HepG2 (cell line): Measurements from ENCODE around the gene JCAD. TPM values are rescaled to one million over a fixed set of nuclear protein-coding genes. Genes with fewer than 3 reads are reported as not detected.

Source experiments
- ATAC-seq: fragments of 200-7000 bp; cut with Tn5 transposase; 3 replicates; pipeline ENCODE4 v1.9.1; 2020; ENCODE audit warnings: mild to moderate bottlenecking, moderate library complexity
- BruUV-seq: library from RNA; stranded (reverse); fragments of 400-500 nt; replicated peaks from 2 replicates; lab custom pipeline; 2021; lab: Mats Ljungman, UMichigan
- CTCF ChIA-PET: fragments of 300-600 bp; formaldehyde crosslinking; extraction: SDS; loops from one replicate; lab custom pipeline; 2021; ENCODE audit warnings: low total read pairs, inconsistent platforms, low intra/inter-chr PET ratio; lab: Yijun Ruan, JAX
- POLR2A ChIA-PET: fragments of 350-600 bp; sonication (Branson Sonifier 250); formaldehyde crosslinking; loops from one replicate; lab custom pipeline; 2020; ENCODE audit warnings: antibody characterized with exemption, inconsistent platforms; lab: Yijun Ruan, JAX
- DNase-seq: peaks from one replicate; pipeline ENCODE4 v3.0.0-alpha.2; 2015; ENCODE audit warnings: low spot score
- FAIRE-seq: peaks from 3 replicates; lab custom pipeline; 2011; peaks lifted over from hg19 to GRCh38; lab: Jason Lieb, UNC
- H2AFZ ChIP-seq: one replicate; pipeline ENCODE4 v1.6.1; 2011; ENCODE audit warnings: low read length, inconsistent platforms
- H3K27ac ChIP-seq: fragments of 300-600 bp; 3 replicates; pipeline ENCODE4 v1.8.0; 2011; ENCODE audit warnings: mixed run types, mild to moderate bottlenecking, mixed read lengths, low read length, inconsistent platforms; ENCODE audit not compliant: insufficient read depth; ENCODE audit errors: extremely low read length
- H3K27me3 ChIP-seq, 2 experiments: fragments of 200-600 bp in 1 of 2; 2 replicates in 1 of 2; 3 replicates in 1 of 2; pipeline versions ENCODE4 v1.6.0 to v1.8.0; 2011; ENCODE audit warnings: low read length in 2 of 2, mild to moderate bottlenecking in 2 of 2, moderate library complexity in 2 of 2, inconsistent platforms in 1 of 2; ENCODE audit not compliant: insufficient read depth in 2 of 2, control insufficient read depth in 1 of 2
- H3K36me3 ChIP-seq, 2 experiments: fragments of 200-600 bp in 1 of 2; replicated peaks in 1 of 2; 2 replicates in 1 of 2; 3 replicates in 1 of 2; pipeline versions ENCODE4 v1.5.1 to v1.8.0; 2011; ENCODE audit warnings: low read length in 2 of 2, inconsistent platforms in 1 of 2; ENCODE audit not compliant: insufficient read depth in 2 of 2, control insufficient read depth in 1 of 2
- H3K4me1 ChIP-seq: 2 replicates; pipeline ENCODE4 v1.5.1; 2012; ENCODE audit warnings: low read length, inconsistent platforms; ENCODE audit not compliant: insufficient read depth
- H3K4me2 ChIP-seq: 2 replicates; pipeline ENCODE4 v1.6.0; 2011; ENCODE audit warnings: low read depth, low read length, inconsistent platforms
- H3K4me3 ChIP-seq, 3 experiments: fragments of 200-600 bp in 1 of 3; sonication (generic), shearing (Covaris generic) in 1 of 3; replicated peaks in 1 of 3; 2 replicates each; pipeline ENCODE4 v1.5.1; 2011 to 2016; ENCODE audit warnings: low read length in 3 of 3, inconsistent platforms in 2 of 3, low read depth in 2 of 3, mild to moderate bottlenecking in 2 of 3, control low read depth in 1 of 3, mixed read lengths in 1 of 3; ENCODE audit not compliant: insufficient read depth in 1 of 3
- H3K79me2 ChIP-seq: one replicate; pipeline ENCODE4 v1.6.1; 2011; ENCODE audit warnings: low read length, inconsistent platforms; ENCODE audit not compliant: insufficient read depth
- H3K9ac ChIP-seq: 2 replicates; pipeline ENCODE4 v1.6.0; 2011; ENCODE audit warnings: mild to moderate bottlenecking, low read depth, low read length, inconsistent platforms; ENCODE audit not compliant: insufficient read depth
- H3K9me3 ChIP-seq: 2 replicates; pipeline ENCODE4 v1.5.1; 2012; ENCODE audit warnings: mild to moderate bottlenecking, low read length
- H4K20me1 ChIP-seq: 2 replicates; pipeline ENCODE4 v1.6.0; 2011; ENCODE audit warnings: inconsistent platforms, mild to moderate bottlenecking, low read length, moderate library complexity; ENCODE audit not compliant: insufficient read depth
- AGO1 ChIP-seq: fragments of 200-400 bp; formaldehyde crosslinking; IDR thresholded peaks from 2 replicates; pipeline ENCODE4 v1.6.1; 2017; ENCODE audit warnings: mild to moderate bottlenecking, low read depth, low read length, moderate library complexity; ENCODE audit not compliant: poor library complexity, severe bottlenecking
- AKAP8 ChIP-seq: sonication (generic); formaldehyde crosslinking; IDR thresholded peaks from 2 replicates; pipeline ENCODE4 v1.5.1; 2020; ENCODE audit warnings: mild to moderate bottlenecking, missing genetic modification reagents
- CBX1 ChIP-seq: IDR thresholded peaks from one replicate; pipeline ENCODE4 v1.6.1; 2016; ENCODE audit warnings: antibody characterized with exemption, low read depth
- HNRNPLL ChIP-seq: fragments of 200-400 bp; formaldehyde crosslinking; IDR thresholded peaks from 2 replicates; pipeline ENCODE4 v1.6.1; 2017; ENCODE audit warnings: mild to moderate bottlenecking, low read depth, low read length; ENCODE audit not compliant: poor library complexity, severe bottlenecking
- MED1 ChIP-seq: sonication (generic); formaldehyde crosslinking; IDR thresholded peaks from 2 replicates; pipeline ENCODE4 v1.4.0; 2020; ENCODE audit warnings: missing genetic modification reagents
- SRSF1 ChIP-seq: fragments of 200-400 bp; formaldehyde crosslinking; optimal IDR thresholded peaks from 2 replicates; pipeline ENCODE3; 2017; ENCODE audit warnings: mild to moderate bottlenecking, low read depth, low read length, moderate library complexity
- STAG1 ChIP-seq: sonication (generic); formaldehyde crosslinking; IDR thresholded peaks from 2 replicates; pipeline ENCODE4 v1.4.0; 2020; ENCODE audit warnings: missing genetic modification reagents
- YY1 ChIP-seq: IDR thresholded peaks from 2 replicates; pipeline ENCODE4 v1.6.1; 2011; ENCODE audit warnings: low read length, low read depth, moderate library complexity, mild to moderate bottlenecking; ENCODE audit not compliant: insufficient read depth, insufficient replicate concordance
- ZBTB38 ChIP-seq: sonication (generic); formaldehyde crosslinking; IDR thresholded peaks from 2 replicates; pipeline ENCODE4 v1.5.1; 2020; ENCODE audit warnings: mild to moderate bottlenecking, missing genetic modification reagents
- WGBS: methylation state at CpG from one replicate; pipeline ENCODE4 v1.1.6; 2017; ENCODE audit warnings: low lambda C conversion rate; 5-methylcytosine and 5-hydroxymethylcytosine counted together
- in situ Hi-C: cut with HindIII; loops from 2 replicates; pipeline ENCODE4 v1.10.0; 2017; ENCODE audit warnings: low pct_unique_long_range_greater_than_20kb; ENCODE audit not compliant: extremely low pct_ligation_motif_present
- intact Hi-C: fragments of 100-400 bp; cut with micrococcal nuclease; formaldehyde crosslinking; loops from one replicate; pipeline ENCODE4 v1.10.0; 2022; ENCODE audit not compliant: unreplicated experiment
- polyA plus RNA-seq, 8 experiments: library from polyadenylated mRNA; depleted of rRNA in 3 of 8; stranded (reverse) in 7 of 8; unstranded in 1 of 8; fragments of >200 nt; fragmentation: Illumina TruSeq in 4 of 8; extraction: Trizol in 4 of 8; gene quantifications; 2 replicates each; pipeline versions ENCODE4 v1.2.1 to v1.2.3, GENCODE V29; 2011 to 2016; ENCODE audit warnings: low read depth in 4 of 8, missing spikeins in 1 of 8, mixed read lengths in 1 of 8; ENCODE audit not compliant: insufficient read depth in 1 of 8
- total RNA-seq, 5 experiments: library from RNA; depleted of rRNA; stranded (reverse); fragments of >200 nt; fragmentation: Illumina TruSeq; extraction: Trizol; gene quantifications; 2 replicates each; pipeline ENCODE4 v1.2.3, GENCODE V29; 2016; ENCODE audit warnings: low read depth in 1 of 5
- TF ChIP-seq, protein P1 (sequence below): sonication (generic); formaldehyde crosslinking; IDR thresholded peaks from 2 replicates; pipeline ENCODE4 v1.4.0; 2020; ENCODE audit warnings: low read depth, mild to moderate bottlenecking, missing genetic modification reagents
- TF ChIP-seq, protein P2 (sequence below): sonication (generic); formaldehyde crosslinking; IDR thresholded peaks from 2 replicates; pipeline ENCODE4 v1.5.0; 2020; ENCODE audit warnings: mild to moderate bottlenecking, missing genetic modification reagents, moderate library complexity
- TF ChIP-seq, protein P3 (sequence below): sonication (generic); formaldehyde crosslinking; IDR thresholded peaks from 2 replicates; pipeline ENCODE4 v1.4.0; 2020; ENCODE audit warnings: missing genetic modification reagents

JCAD gene
- total and polyA plus RNA-seq, 2 of the 13 experiments (the other 11 are each of a cell fraction or from before 2014, with no cell fraction given), result 0.04 to 0.08 TPM

DNA sequence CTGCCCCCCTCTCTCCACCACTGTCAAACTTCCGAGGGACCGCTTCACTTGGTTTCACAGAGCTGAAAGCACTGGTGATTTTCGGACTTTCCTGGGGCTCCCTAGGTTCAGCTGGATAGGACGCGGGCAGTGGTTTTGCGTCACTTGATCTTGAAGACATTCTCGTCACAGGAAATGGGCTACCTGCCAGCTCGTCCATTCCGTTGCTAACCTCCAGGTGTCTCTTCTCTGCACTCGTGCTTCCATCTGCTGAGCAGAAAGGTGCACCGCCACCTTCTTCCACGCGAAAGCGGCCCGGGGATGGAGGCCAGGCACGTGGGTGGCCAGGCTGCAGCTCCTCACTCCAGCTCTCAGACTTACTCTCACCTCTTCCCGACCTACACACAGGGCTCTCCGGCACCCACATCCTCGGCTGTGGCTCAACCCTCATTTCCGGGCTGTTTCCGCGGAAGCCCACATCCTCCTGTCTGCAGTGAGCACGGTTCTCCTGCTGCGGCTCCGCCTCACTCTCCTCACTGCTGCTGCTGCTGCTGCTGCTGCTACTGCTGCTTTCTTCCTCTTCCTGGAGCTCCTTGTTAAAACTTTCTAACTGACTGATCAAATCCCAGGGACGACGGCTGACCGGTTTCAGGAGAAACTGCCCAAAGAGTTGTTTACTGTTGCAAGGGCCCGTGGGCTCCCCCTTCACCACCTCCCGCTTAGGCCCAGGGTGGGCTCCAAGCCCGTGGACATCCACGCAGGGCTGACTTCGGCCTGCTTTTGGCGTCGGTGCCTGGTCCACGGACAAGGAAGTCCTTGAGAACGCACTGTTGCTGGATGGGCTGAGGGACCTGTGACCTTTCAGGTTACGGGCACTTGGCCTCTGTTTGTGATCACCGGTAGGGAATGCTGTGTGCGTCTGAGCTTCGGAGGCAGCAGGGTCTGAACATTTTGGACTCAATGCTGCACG, 32.1 kb downstream of the JCAD start:
- Histone ChIP-seq H3K36me3 (no peaks in the 10 kb centered on the region), H3K27ac (no peak overlapping the region), H4K20me1 (no peaks in the 10 kb centered on the region), H3K9me3 (no peaks in the 10 kb centered on the region), H2AFZ (no peak overlapping the region), H3K4me2 (no peak overlapping the region), H3K4me1 (peaks cover 8% of the 10 kb centered on the region; the same call in 1 of the 2 replicates), H3K79me2 (no peaks in the 10 kb centered on the region), H3K9ac (no peak overlapping the region), H3K4me3 (no peak overlapping the region), H3K27me3 (no peaks in the 10 kb centered on the region; a peak in 2 of 5 replicates)
- ChIA-PET CTCF (no interaction called here), POLR2A (no interaction called here)
- TF ChIP-seq SRSF1, result peak; percentile 19
- TF ChIP-seq MED1 (CRISPR knock-in tag), result no peak
- TF ChIP-seq HNRNPLL, result no peak
- no peak for TF ChIP-seq CBX1
- TF ChIP-seq YY1, result no peak
- TF ChIP-seq, protein P1, sequence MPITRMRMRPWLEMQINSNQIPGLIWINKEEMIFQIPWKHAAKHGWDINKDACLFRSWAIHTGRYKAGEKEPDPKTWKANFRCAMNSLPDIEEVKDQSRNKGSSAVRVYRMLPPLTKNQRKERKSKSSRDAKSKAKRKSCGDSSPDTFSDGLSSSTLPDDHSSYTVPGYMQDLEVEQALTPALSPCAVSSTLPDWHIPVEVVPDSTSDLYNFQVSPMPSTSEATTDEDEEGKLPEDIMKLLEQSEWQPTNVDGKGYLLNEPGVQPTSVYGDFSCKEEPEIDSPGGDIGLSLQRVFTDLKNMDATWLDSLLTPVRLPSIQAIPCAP (CRISPR knock-in tag), result no peak
- TF ChIP-seq, protein P2, sequence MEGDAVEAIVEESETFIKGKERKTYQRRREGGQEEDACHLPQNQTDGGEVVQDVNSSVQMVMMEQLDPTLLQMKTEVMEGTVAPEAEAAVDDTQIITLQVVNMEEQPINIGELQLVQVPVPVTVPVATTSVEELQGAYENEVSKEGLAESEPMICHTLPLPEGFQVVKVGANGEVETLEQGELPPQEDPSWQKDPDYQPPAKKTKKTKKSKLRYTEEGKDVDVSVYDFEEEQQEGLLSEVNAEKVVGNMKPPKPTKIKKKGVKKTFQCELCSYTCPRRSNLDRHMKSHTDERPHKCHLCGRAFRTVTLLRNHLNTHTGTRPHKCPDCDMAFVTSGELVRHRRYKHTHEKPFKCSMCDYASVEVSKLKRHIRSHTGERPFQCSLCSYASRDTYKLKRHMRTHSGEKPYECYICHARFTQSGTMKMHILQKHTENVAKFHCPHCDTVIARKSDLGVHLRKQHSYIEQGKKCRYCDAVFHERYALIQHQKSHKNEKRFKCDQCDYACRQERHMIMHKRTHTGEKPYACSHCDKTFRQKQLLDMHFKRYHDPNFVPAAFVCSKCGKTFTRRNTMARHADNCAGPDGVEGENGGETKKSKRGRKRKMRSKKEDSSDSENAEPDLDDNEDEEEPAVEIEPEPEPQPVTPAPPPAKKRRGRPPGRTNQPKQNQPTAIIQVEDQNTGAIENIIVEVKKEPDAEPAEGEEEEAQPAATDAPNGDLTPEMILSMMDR (CRISPR knock-in tag), result peak; percentile 15; the same call in 1 of the 2 replicates
- TF ChIP-seq AGO1, result no peak
- peak; percentile 15; the same call in 1 of the 2 replicates for TF ChIP-seq STAG1 (CRISPR knock-in tag)
- TF ChIP-seq, protein P3, sequence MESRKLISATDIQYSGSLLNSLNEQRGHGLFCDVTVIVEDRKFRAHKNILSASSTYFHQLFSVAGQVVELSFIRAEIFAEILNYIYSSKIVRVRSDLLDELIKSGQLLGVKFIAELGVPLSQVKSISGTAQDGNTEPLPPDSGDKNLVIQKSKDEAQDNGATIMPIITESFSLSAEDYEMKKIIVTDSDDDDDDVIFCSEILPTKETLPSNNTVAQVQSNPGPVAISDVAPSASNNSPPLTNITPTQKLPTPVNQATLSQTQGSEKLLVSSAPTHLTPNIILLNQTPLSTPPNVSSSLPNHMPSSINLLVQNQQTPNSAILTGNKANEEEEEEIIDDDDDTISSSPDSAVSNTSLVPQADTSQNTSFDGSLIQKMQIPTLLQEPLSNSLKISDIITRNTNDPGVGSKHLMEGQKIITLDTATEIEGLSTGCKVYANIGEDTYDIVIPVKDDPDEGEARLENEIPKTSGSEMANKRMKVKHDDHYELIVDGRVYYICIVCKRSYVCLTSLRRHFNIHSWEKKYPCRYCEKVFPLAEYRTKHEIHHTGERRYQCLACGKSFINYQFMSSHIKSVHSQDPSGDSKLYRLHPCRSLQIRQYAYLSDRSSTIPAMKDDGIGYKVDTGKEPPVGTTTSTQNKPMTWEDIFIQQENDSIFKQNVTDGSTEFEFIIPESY (CRISPR knock-in tag), result peak; percentile 51; the same call in 1 of the 2 replicates
- TF ChIP-seq ZBTB38, result 0 out of 2 replicates have a peak, but pooled peaks have one; percentile 29
- no peak for TF ChIP-seq AKAP8 (CRISPR knock-in tag)
- in situ Hi-C loops (no loop called here), intact Hi-C loops (no loop called here)
- no TSS peak for BruUV-seq
- FAIRE-seq (no peak), DNase-seq (no peak), ATAC-seq (peak; percentile 56; the same call in 2 of the 3 replicates)
- 71% methylated on average over 35 of the region's 42 CpGs for WGBS
